Measurements from ENCODE around the gene ITPRID2. TPM values are rescaled to one million over a fixed set of nuclear protein-coding genes. Genes with fewer than 3 reads are reported as not detected.

ITPRID2 gene
- total RNA-seq, 1 experiment from 2014 or later = 1,605 TPM

DNA sequence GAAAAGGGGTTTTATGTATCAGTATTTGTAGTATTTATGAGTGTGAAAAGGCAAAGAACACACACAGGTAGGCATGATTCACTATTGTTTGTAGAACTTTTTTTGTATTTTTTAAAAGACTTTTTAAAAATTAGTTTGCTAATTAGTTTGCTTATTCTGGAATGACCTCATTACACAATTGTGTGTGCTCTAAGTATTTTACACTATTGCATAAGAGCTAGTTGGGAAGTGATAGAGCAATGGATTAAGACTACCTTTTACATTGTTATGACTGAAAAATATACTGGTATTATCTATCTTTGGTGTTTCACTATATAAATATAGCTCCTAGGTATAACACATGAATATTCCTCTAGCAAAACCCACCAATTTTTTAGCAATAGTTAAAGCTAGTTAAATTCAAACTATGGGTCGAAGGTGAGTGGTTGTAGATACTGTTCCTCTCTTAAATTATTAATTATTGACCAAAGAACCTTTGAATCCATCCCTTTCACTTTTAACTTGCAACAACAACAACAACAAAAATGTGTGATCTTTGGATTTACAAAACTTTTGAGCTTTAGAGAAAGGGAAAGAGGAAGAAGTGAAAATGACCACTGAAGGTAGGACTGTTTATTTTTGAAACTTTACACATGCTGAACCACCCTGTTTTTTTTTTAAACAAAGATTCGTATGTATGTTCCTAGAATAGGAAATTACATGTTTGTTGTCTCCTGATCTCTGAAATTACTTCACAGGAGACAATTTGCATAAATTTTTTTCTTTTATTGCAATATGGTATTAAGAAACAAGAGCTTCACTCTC, 18.7 kb downstream of the ITPRID2 start:
- no TSS peak for BruUV-seq (replicated peaks)

More for the DNA sequence above, 18.7 kb downstream of the ITPRID2 start:
- DNase-seq (ENCODE audit: low read depth, low spot score) = no peak
- POLR2A ChIA-PET = interaction anchor here (0.6 to 1.9 kb wide), 5 partner anchors 10 to 733 kb away, joined by 3 to 11 read pairs (median 4); no protein-coding TSS in a partner anchor
- RAD21 ChIA-PET (ENCODE audit: low non-redundant PET in 1 of 2, low total read pairs in 2 of 2, uncharacterized antibody in 2 of 2, unreplicated experiment in 2 of 2) = no interaction called here
- Histone ChIP-seq H3K27me3 (ENCODE audit: insufficient read depth, low read length) (no peaks in the 10 kb centered on the region), H3K4me3 (replicated peaks in 1 of 2; ENCODE audit: low read depth in 1 of 2, low read length in 2 of 2) (no peak overlapping the region), H3K9me2 (ENCODE audit: insufficient read depth) (no peaks in the 10 kb centered on the region), H3K9me3 (ENCODE audit: control insufficient read depth in 1 of 2, insufficient read depth in 1 of 2, low read depth in 1 of 2, low read length in 2 of 2) (no peaks in the 10 kb centered on the region), H3K4me1 (ENCODE audit: control insufficient read depth in 1 of 2, insufficient read depth in 2 of 2, low read length in 2 of 2) (peaks cover 53 to 97% of the 10 kb centered on the region in 2 experiments; a peak in 3 of 4 replicates), H3K36me3 (ENCODE audit: control insufficient read depth in 1 of 2, insufficient read depth in 2 of 2, low read length in 2 of 2) (peaks cover 78 to 94% of the 10 kb centered on the region in 2 experiments), H4K20me1 (ENCODE audit: insufficient read depth) (peaks cover 63% of the 10 kb centered on the region), H2AFZ (ENCODE audit: low read depth, low read length, poor library complexity, severe bottlenecking) (no peak overlapping the region), H3K9ac (ENCODE audit: low read length) (no peak overlapping the region), H3K79me2 (ENCODE audit: insufficient read depth, low read length) (peaks cover 100% of the 10 kb centered on the region), H3K4me2 (ENCODE audit: low read length) (no peak overlapping the region; the same call in 1 of the 2 replicates), H3K27ac (ENCODE audit: low read depth, low read length) (peak overlapping the region; percentile 29; the same call in 1 of the 2 replicates)
- no peak for ATAC-seq
- CTCF ChIA-PET = interaction anchor here (1.3 kb wide), 1 partner anchor 43 kb away, joined by 4 read pairs; no protein-coding TSS in a partner anchor
- no peak for TF ChIP-seq TCF7L2 (IDR thresholded peaks at IDR 0.05; ENCODE audit: borderline replicate concordance, extremely low read depth, insufficient read depth, insufficient read length)
- TF ChIP-seq CEBPB (IDR thresholded peaks at IDR 0.05; ENCODE audit: low read depth) = peak; percentile 29; the same call in 1 of the 2 replicates
- TF ChIP-seq, protein P1, sequence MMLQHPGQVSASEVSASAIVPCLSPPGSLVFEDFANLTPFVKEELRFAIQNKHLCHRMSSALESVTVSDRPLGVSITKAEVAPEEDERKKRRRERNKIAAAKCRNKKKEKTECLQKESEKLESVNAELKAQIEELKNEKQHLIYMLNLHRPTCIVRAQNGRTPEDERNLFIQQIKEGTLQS (IDR thresholded peaks at IDR 0.05) = no peak
- TF ChIP-seq, protein P2, sequence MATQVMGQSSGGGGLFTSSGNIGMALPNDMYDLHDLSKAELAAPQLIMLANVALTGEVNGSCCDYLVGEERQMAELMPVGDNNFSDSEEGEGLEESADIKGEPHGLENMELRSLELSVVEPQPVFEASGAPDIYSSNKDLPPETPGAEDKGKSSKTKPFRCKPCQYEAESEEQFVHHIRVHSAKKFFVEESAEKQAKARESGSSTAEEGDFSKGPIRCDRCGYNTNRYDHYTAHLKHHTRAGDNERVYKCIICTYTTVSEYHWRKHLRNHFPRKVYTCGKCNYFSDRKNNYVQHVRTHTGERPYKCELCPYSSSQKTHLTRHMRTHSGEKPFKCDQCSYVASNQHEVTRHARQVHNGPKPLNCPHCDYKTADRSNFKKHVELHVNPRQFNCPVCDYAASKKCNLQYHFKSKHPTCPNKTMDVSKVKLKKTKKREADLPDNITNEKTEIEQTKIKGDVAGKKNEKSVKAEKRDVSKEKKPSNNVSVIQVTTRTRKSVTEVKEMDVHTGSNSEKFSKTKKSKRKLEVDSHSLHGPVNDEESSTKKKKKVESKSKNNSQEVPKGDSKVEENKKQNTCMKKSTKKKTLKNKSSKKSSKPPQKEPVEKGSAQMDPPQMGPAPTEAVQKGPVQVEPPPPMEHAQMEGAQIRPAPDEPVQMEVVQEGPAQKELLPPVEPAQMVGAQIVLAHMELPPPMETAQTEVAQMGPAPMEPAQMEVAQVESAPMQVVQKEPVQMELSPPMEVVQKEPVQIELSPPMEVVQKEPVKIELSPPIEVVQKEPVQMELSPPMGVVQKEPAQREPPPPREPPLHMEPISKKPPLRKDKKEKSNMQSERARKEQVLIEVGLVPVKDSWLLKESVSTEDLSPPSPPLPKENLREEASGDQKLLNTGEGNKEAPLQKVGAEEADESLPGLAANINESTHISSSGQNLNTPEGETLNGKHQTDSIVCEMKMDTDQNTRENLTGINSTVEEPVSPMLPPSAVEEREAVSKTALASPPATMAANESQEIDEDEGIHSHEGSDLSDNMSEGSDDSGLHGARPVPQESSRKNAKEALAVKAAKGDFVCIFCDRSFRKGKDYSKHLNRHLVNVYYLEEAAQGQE (IDR thresholded peaks at IDR 0.05; ENCODE audit: low read depth) = no peak
- peak; percentile 7; the same call in 1 of the 2 replicates for TF ChIP-seq FOSL1 (IDR thresholded peaks at IDR 0.05; ENCODE audit: low read depth)
- no peak for TF ChIP-seq EZH2 (IDR thresholded peaks at IDR 0.05)
- no peak for TF ChIP-seq EGR1 (IDR thresholded peaks at IDR 0.05; ENCODE audit: low read depth)
- TF ChIP-seq CBX3 (IDR thresholded peaks at IDR 0.05; ENCODE audit: low read depth) = no peak
- TF ChIP-seq ZFX (IDR thresholded peaks at IDR 0.05) = no peak
- no peak for TF ChIP-seq SP1 (IDR thresholded peaks at IDR 0.05; ENCODE audit: low read depth)
- TF ChIP-seq ELF1 (IDR thresholded peaks at IDR 0.05; ENCODE audit: borderline replicate concordance, low read depth) = no peak
- peak; percentile 11; the same call in 1 of the 2 replicates for TF ChIP-seq SRF (IDR thresholded peaks at IDR 0.05; ENCODE audit: low read depth)
- TF ChIP-seq POLR2AphosphoS5 (IDR thresholded peaks at IDR 0.05; ENCODE audit: low read depth, low read length) = peak; percentile 4; the same call in 1 of the 2 replicates
- TF ChIP-seq EZH2phosphoT487 (IDR thresholded peaks at IDR 0.05; ENCODE audit: borderline replicate concordance) = no peak
- intact Hi-C loops (cut with micrococcal nuclease) = no loop called here
